HUES6 (cell line): ENCODE data around the gene CAV2.
"Not testable (repeated sequence)": the region's sequence is repeated elsewhere in the genome, so short reads cannot be mapped to it uniquely, and the experiment has no call there.

Experiments used
- H3K27ac ChIP-seq: 2 replicates; pipeline ENCODE4 v1.7.0; 2013; ENCODE audit warnings: low read depth, mild to moderate bottlenecking, low read length, inconsistent platforms
- H3K27me3 ChIP-seq: 2 replicates; pipeline ENCODE4 v1.6.1; 2013; ENCODE audit warnings: low read length; ENCODE audit not compliant: control insufficient read depth, insufficient read depth
- H3K36me3 ChIP-seq: 2 replicates; pipeline ENCODE4 v1.6.1; 2013; ENCODE audit warnings: low read length; ENCODE audit not compliant: control insufficient read depth, insufficient read depth
- H3K4me1 ChIP-seq: 2 replicates; pipeline ENCODE4 v1.6.1; 2013; ENCODE audit warnings: low read length; ENCODE audit not compliant: control insufficient read depth, insufficient read depth
- H3K4me3 ChIP-seq: 2 replicates; pipeline ENCODE4 v1.5.1; 2013; ENCODE audit warnings: low read depth, low read length
- H3K9ac ChIP-seq: one replicate; pipeline ENCODE4 v1.6.1; 2013; ENCODE audit warnings: mild to moderate bottlenecking, low read length
- H3K9me3 ChIP-seq: 2 replicates; pipeline ENCODE4 v1.6.1; 2013; ENCODE audit warnings: low read depth, low read length; ENCODE audit not compliant: control insufficient read depth, insufficient read depth

Gene CAV2

DNA sequence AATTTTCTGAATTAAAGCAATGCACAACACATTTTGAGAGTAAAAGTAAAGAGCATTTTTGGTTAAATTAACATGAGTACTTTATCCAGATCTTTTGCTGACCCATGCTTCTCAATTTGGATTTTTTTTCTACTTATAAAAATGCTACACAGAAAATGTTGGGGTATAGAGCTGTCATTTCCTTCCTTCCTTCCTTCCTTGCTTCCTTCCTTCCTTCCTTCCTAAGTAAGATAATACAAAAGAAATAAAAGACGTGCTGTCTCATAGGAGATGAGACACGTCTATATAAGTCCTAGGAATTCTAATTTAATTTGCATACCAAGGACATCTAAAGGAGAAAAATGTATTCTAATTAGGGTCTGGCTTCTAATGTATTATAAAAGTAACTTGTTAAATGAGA, 31.0 kb upstream of the CAV2 start:
- Histone ChIP-seq H3K9ac (no peak overlapping the region), H3K4me3 (no peak overlapping the region), H3K36me3 (no peaks in the 10 kb centered on the region), H3K27ac (no peak overlapping the region), H3K4me1 (0 out of 2 replicates have a peak, but pooled peaks cover 5% of the 10 kb centered on the region), H3K9me3 (no peaks in the 10 kb centered on the region), H3K27me3 (no peaks in the 10 kb centered on the region)

- Histone ChIP-seq H3K36me3 (no peaks in the 10 kb centered on the region), H3K9ac (no peak overlapping the region), H3K9me3 (peaks cover 6% of the 10 kb centered on the region; the same call in 1 of the 2 replicates), H3K4me3 (no peak overlapping the region), H3K4me1 (no peaks in the 10 kb centered on the region), H3K27me3 (no peaks in the 10 kb centered on the region), H3K27ac (no peak overlapping the region)
These were observed 21.9 kb upstream of the CAV2 start for GRCh38 chr7:116477625-116478024.

DNA sequence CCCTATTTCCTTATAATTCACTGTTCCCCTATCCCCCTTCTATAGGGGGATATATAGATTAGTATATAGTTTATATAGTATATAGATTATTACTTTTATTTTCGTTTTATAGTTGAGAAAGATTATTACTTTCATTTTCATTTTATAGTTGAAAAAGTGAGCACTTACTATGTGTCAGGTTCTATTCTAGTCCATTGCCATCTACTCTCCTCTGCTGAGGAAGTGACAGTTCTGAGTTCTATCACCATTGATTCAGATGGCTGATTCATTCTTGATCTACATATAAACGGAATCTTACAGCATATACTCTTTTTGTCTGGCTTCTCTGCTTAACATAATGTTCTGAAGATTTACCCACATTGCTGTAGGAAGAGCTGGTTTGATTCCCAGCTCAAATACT, 20.7 kb upstream of the CAV2 start:
- H3K4me1 ChIP-seq: no peaks in the 10 kb centered on the region
- H3K27ac ChIP-seq: no peak overlapping the region
- H3K27me3 ChIP-seq: no peaks in the 10 kb centered on the region
- H3K9ac ChIP-seq: no peak overlapping the region
- H3K36me3 ChIP-seq: no peaks in the 10 kb centered on the region
- no peak overlapping the region for H3K4me3 ChIP-seq
- H3K9me3 ChIP-seq: peaks cover 6% of the 10 kb centered on the region; the same call in 1 of the 2 replicates

DNA sequence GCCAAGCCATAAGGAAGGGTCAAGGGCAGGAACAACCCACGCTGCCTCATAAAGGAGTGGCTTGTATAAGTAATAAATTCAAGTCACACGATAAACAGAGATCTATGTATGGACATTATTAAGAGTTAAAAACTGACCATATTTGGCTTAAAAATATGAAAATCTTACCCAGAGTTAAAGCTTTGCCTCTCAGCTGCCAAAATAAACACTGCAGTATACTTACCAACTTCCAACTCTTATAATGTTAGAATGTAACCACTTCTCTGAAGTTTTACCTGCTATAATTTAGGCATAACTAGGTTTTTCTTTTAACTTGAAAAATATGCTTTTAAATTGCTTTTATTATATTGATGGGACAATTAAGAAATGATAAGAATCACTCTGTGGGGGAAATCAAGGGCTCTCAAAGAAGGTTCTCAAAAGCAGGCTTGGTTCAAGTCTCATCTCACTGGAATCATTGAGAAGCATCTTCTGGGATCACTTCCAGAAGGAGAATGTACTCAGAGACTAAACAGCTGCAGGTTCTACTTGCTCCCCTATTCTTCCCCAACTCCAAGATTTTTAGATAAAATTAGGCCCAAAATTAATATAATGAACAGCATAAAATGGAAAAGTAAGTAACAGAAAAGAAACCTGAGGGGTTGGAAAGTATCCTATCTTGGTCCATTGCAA, 16.1 kb upstream of the CAV2 start:
- no peaks in the 10 kb centered on the region for H3K4me1 ChIP-seq
- H3K36me3 ChIP-seq: no peaks in the 10 kb centered on the region
- no peak overlapping the region for H3K27ac ChIP-seq
- H3K9me3 ChIP-seq: no peaks in the 10 kb centered on the region
- H3K27me3 ChIP-seq: no peaks in the 10 kb centered on the region
- no peak overlapping the region for H3K4me3 ChIP-seq
- no peak overlapping the region for H3K9ac ChIP-seq

DNA sequence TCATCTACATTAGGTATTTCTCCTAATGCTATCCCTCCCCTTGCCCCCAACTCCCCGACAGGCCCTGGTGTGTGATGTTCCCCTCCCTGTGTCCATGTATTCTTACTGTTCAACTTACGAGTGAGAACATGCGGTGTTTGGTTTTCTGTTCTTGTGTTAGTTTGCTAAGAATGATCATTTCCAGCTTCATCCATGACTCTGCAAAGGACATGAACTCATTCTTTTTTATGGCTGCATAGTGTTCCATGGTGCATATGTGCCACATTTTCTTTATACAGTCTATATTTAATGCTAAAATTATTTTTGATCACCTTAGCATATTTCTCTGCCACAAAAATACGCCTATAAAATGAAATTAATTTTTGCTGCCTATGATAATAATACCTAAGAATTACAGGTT, 15.1 kb upstream of the CAV2 start:
- H3K9ac ChIP-seq, H3K36me3 ChIP-seq, H3K27ac ChIP-seq, H3K27me3 ChIP-seq, H3K9me3 ChIP-seq, H3K4me1 ChIP-seq, H3K4me3 ChIP-seq: not testable (repeated sequence)

DNA sequence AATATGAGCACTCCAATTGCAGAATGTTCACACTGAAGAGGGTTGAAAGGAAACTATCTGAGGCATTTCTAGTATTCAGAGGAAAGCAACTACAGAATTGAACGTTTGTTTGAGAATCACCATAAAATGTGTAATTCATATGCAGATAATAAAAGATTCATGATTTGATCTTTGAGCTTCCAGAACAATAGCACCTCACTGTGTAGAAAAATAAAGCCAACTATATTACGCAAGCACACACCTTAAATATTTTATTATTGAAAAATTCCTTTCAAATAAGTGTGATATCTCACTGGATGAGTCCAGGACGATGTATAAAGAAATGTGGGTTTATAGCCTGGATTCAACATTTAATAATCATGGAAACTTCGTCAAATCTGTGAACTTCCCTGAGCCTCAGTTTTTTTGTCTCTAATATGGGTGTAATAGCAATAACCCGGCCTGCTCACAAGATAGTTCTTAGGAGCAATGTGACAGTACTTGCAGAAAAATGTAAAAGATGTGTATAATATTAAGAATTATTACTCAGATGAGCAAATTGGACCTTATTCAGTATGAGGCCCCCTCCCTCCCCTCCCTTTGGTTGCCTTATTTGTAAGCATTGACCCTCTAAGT, 11.5 kb upstream of the CAV2 start:
- no peaks in the 10 kb centered on the region for H3K4me1 ChIP-seq
- H3K4me3 ChIP-seq: no peak overlapping the region
- H3K27ac ChIP-seq: no peak overlapping the region
- H3K36me3 ChIP-seq: no peaks in the 10 kb centered on the region
- H3K27me3 ChIP-seq: no peaks in the 10 kb centered on the region
- no peaks in the 10 kb centered on the region for H3K9me3 ChIP-seq
- no peak overlapping the region for H3K9ac ChIP-seq

- Histone ChIP-seq H3K27ac (no peak overlapping the region), H3K9me3 (no peaks in the 10 kb centered on the region), H3K27me3 (no peaks in the 10 kb centered on the region), H3K4me1 (no peaks in the 10 kb centered on the region), H3K36me3 (no peaks in the 10 kb centered on the region), H3K4me3 (no peak overlapping the region), H3K9ac (no peak overlapping the region)
These were observed 9.2 kb upstream of the CAV2 start for GRCh38 chr7:116490351-116490750.

GRCh38 chr7:116491887-116492653, 7.5 kb upstream of the CAV2 start:
- Histone ChIP-seq H3K9ac (no peak overlapping the region), H3K27ac (no peak overlapping the region), H3K36me3 (no peaks in the 10 kb centered on the region), H3K27me3 (no peaks in the 10 kb centered on the region), H3K4me3 (no peak overlapping the region), H3K9me3 (0 out of 2 replicates have a peak, but pooled peaks cover 2% of the 10 kb centered on the region), H3K4me1 (no peaks in the 10 kb centered on the region)

DNA sequence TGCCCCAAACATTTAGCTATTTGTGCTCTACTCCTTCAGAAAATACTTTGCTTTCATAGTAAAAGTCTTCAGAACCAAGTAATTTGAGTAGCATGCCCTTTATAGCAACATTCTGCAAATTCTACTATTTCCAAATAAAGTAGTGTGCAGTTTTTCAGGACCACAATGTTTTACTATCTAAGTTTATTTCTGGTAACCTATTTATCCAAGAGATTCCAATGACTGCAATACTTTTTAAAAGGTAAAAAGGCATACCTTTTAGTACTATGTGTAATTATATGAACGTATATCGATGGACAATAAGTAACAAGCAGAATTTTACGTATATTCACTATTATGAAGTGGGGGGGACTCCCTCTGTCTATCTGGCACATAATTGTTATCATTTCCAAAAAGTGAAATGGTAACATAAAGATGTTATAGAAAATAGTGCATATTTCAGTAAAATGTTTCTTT, 6.9 kb upstream of the CAV2 start:
- no peak overlapping the region for H3K9ac ChIP-seq
- H3K4me3 ChIP-seq: no peak overlapping the region
- H3K36me3 ChIP-seq: no peaks in the 10 kb centered on the region
- H3K27ac ChIP-seq: no peak overlapping the region
- H3K9me3 ChIP-seq: peaks cover 2% of the 10 kb centered on the region; the same call in 1 of the 2 replicates
- no peaks in the 10 kb centered on the region for H3K4me1 ChIP-seq
- H3K27me3 ChIP-seq: no peaks in the 10 kb centered on the region

DNA sequence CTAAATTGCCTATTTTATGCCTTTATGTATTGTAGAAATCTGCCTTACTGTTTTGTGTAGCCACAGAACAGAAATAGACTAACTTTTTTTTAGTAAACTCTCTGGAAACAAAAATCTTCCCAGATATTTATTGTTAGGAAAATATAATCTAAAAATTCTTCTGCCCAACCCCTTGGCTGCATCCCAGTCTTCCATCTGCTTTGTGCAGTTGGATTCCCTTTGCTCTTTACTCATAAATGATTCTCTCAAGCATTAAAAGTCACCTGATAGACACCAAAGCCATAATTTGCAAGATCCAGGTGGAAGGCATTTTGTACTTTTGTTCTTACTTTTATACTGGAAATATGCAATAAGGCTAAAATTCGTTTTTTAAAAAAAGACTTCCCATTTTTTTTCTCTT, 6.1 kb upstream of the CAV2 start:
- no peaks in the 10 kb centered on the region for H3K36me3 ChIP-seq
- H3K27me3 ChIP-seq: no peaks in the 10 kb centered on the region
- H3K9me3 ChIP-seq: peaks cover 2% of the 10 kb centered on the region; the same call in 1 of the 2 replicates
- no peaks in the 10 kb centered on the region; the same call in 1 of the 2 replicates for H3K4me1 ChIP-seq
- H3K27ac ChIP-seq: no peak overlapping the region
- H3K4me3 ChIP-seq: no peak overlapping the region
- no peak overlapping the region for H3K9ac ChIP-seq

GRCh38 chr7:116494472-116494871, 5.1 kb upstream of the CAV2 start:
- H3K36me3 ChIP-seq: no peaks in the 10 kb centered on the region
- no peak overlapping the region for H3K27ac ChIP-seq
- no peak overlapping the region for H3K4me3 ChIP-seq
- H3K27me3 ChIP-seq: peaks cover 6% of the 10 kb centered on the region; the same call in 1 of the 2 replicates
- peaks cover 5% of the 10 kb centered on the region for H3K4me1 ChIP-seq
- no peak overlapping the region for H3K9ac ChIP-seq
- H3K9me3 ChIP-seq: peaks cover 2% of the 10 kb centered on the region; the same call in 1 of the 2 replicates
